ENCODE measurements around the gene ADGRB2.

- TF ChIP-seq CTCF (IDR thresholded peaks at IDR 0.05): no peak
- TF ChIP-seq POLR2A (IDR thresholded peaks at IDR 0.05): no peak
Observed at GRCh38 chr1:31774495-31774894, 10.4 kb upstream of the ADGRB2 start.
